ENCODE results near the gene LCN15.
A peak's percentile ranks its signal among the peaks of the same experiment; 100 is the strongest.

LCN15 gene

GRCh38 chr9:136793086-136793946 is 29.0 kb upstream of the LCN15 start:
- Histone ChIP-seq H3K4ac (ENCODE audit: low read length) (peak overlapping the region; percentile 41), H2BK120ac (ENCODE audit: low read depth, low read length) (peak overlapping the region; percentile 72), H2BK15ac (ENCODE audit: low read length) (no peak overlapping the region), H3K9ac (ENCODE audit: low read depth, low read length, poor library complexity) (no peak overlapping the region), H3K18ac (ENCODE audit: low read length) (no peak overlapping the region), H3K4me2 (ENCODE audit: insufficient read depth, low read length, poor library complexity, severe bottlenecking) (no peak overlapping the region), H3K4me1 (ENCODE audit: control insufficient read depth in 2 of 2, insufficient read depth in 1 of 2, low read depth in 1 of 2, low read length in 2 of 2) (peaks cover 22 to 31% of the 10 kb centered on the region in 2 donors), H2AFZ (ENCODE audit: low read length) (no peak overlapping the region), H3K14ac (ENCODE audit: low read length) (no peak overlapping the region), H3K4me3 (ENCODE audit: low read length in 2 of 2) (no peak overlapping the region), H3K27ac (replicated peaks; ENCODE audit: low read length) (no peak overlapping the region), H2AK5ac (ENCODE audit: low read depth, low read length) (peak overlapping the region; percentile 52), H4K91ac (ENCODE audit: low read depth, low read length, poor library complexity) (no peak overlapping the region), H4K8ac (ENCODE audit: low read depth, low read length) (no peak overlapping the region), H2BK5ac (ENCODE audit: low read length) (peak overlapping the region; percentile 24), H3K36me3 (replicated peaks in 1 of 2; ENCODE audit: control insufficient read depth in 2 of 2, insufficient read depth in 2 of 2, low read length in 2 of 2) (peaks cover 4 to 14% of the 10 kb centered on the region in 2 donors), H2BK12ac (ENCODE audit: low read length) (no peak overlapping the region), H3K9me3 (replicated peaks in 1 of 2; ENCODE audit: control insufficient read depth in 2 of 2, insufficient read depth in 1 of 2, low read depth in 1 of 2, low read length in 2 of 2) (no peaks in the 10 kb centered on the region), H3K27me3 (ENCODE audit: control insufficient read depth in 3 of 3, insufficient read depth in 3 of 3, low read depth in 1 of 3, low read length in 3 of 3) (no peaks in the 10 kb centered on the region), H3K23ac (ENCODE audit: low read depth, low read length, poor library complexity) (peak overlapping the region; percentile 89), H3K79me1 (ENCODE audit: low read depth, low read length) (no peaks in the 10 kb centered on the region)
- DNase-seq (ENCODE audit: low spot score), result no peak
- WGBS, 2 donors (ENCODE audit: extremely low coverage in 2 of 2, insufficient read length in 2 of 2, insufficient replicate concordance in 1 of 2), result no CpG with 5 or more reads among the region's 17 CpGs

- Histone ChIP-seq H3K27ac (replicated peaks; ENCODE audit: low read length) (no peak overlapping the region), H3K4me1 (ENCODE audit: control insufficient read depth in 2 of 2, insufficient read depth in 1 of 2, low read depth in 1 of 2, low read length in 2 of 2) (peaks cover 22 to 34% of the 10 kb centered on the region in 2 donors), H4K91ac (ENCODE audit: low read depth, low read length, poor library complexity) (no peak overlapping the region), H3K79me1 (ENCODE audit: low read depth, low read length) (no peaks in the 10 kb centered on the region), H3K23ac (ENCODE audit: low read depth, low read length, poor library complexity) (peak overlapping the region; percentile 85), H3K14ac (ENCODE audit: low read length) (no peak overlapping the region), H3K36me3 (replicated peaks in 1 of 2; ENCODE audit: control insufficient read depth in 2 of 2, insufficient read depth in 2 of 2, low read length in 2 of 2) (peaks cover 4 to 14% of the 10 kb centered on the region in 2 donors), H4K8ac (ENCODE audit: low read depth, low read length) (no peak overlapping the region), H3K9ac (ENCODE audit: low read depth, low read length, poor library complexity) (no peak overlapping the region), H2BK5ac (ENCODE audit: low read length) (peak overlapping the region; percentile 95), H3K4me3 (ENCODE audit: low read length in 2 of 2) (peak overlapping the region in 1 of 2 donors; percentile 90), H3K9me3 (replicated peaks in 1 of 2; ENCODE audit: control insufficient read depth in 2 of 2, insufficient read depth in 1 of 2, low read depth in 1 of 2, low read length in 2 of 2) (no peaks in the 10 kb centered on the region), H2BK120ac (ENCODE audit: low read depth, low read length) (peak overlapping the region; percentile 72), H3K4ac (ENCODE audit: low read length) (peak overlapping the region; percentile 66), H2AK5ac (ENCODE audit: low read depth, low read length) (peak overlapping the region; percentile 89), H3K18ac (ENCODE audit: low read length) (no peak overlapping the region), H3K4me2 (ENCODE audit: insufficient read depth, low read length, poor library complexity, severe bottlenecking) (peak overlapping the region; percentile 96), H2AFZ (ENCODE audit: low read length) (no peak overlapping the region), H3K27me3 (ENCODE audit: control insufficient read depth in 3 of 3, insufficient read depth in 3 of 3, low read depth in 1 of 3, low read length in 3 of 3) (no peaks in the 10 kb centered on the region), H2BK15ac (ENCODE audit: low read length) (peak overlapping the region; percentile 64), H2BK12ac (ENCODE audit: low read length) (no peak overlapping the region)
- no peak for DNase-seq (ENCODE audit: low spot score)
- WGBS, 2 donors (ENCODE audit: extremely low coverage in 2 of 2, insufficient read length in 2 of 2, insufficient replicate concordance in 1 of 2), result no CpG with 5 or more reads among the region's 15 CpGs
Observed at GRCh38 chr9:136792321-136793085, 28.2 kb upstream of the LCN15 start.

GRCh38 chr9:136791516-136792276 is 27.4 kb upstream of the LCN15 start:
- Histone ChIP-seq H4K8ac (ENCODE audit: low read depth, low read length) (no peak overlapping the region), H3K18ac (ENCODE audit: low read length) (peak overlapping the region; percentile 92), H3K23ac (ENCODE audit: low read depth, low read length, poor library complexity) (peak overlapping the region; percentile 87), H4K91ac (ENCODE audit: low read depth, low read length, poor library complexity) (no peak overlapping the region), H3K36me3 (replicated peaks in 1 of 2; ENCODE audit: control insufficient read depth in 2 of 2, insufficient read depth in 2 of 2, low read length in 2 of 2) (peaks cover 4 to 14% of the 10 kb centered on the region in 2 donors), H2BK120ac (ENCODE audit: low read depth, low read length) (no peak overlapping the region), H3K9ac (ENCODE audit: low read depth, low read length, poor library complexity) (peak overlapping the region; percentile 96), H3K4me2 (ENCODE audit: insufficient read depth, low read length, poor library complexity, severe bottlenecking) (peak overlapping the region; percentile 96), H3K4me3 (ENCODE audit: low read length in 2 of 2) (peak overlapping the region; percentile 88 to 90), H2BK12ac (ENCODE audit: low read length) (no peak overlapping the region), H3K4me1 (ENCODE audit: control insufficient read depth in 2 of 2, insufficient read depth in 1 of 2, low read depth in 1 of 2, low read length in 2 of 2) (peaks cover 18 to 28% of the 10 kb centered on the region in 2 donors), H3K27me3 (ENCODE audit: control insufficient read depth in 3 of 3, insufficient read depth in 3 of 3, low read depth in 1 of 3, low read length in 3 of 3) (no peaks in the 10 kb centered on the region), H2BK5ac (ENCODE audit: low read length) (peak overlapping the region; percentile 95), H3K4ac (ENCODE audit: low read length) (peak overlapping the region; percentile 8), H3K9me3 (replicated peaks in 1 of 2; ENCODE audit: control insufficient read depth in 2 of 2, insufficient read depth in 1 of 2, low read depth in 1 of 2, low read length in 2 of 2) (no peaks in the 10 kb centered on the region), H3K14ac (ENCODE audit: low read length) (peak overlapping the region; percentile 12), H2BK15ac (ENCODE audit: low read length) (peak overlapping the region; percentile 64), H2AK5ac (ENCODE audit: low read depth, low read length) (peak overlapping the region; percentile 89), H3K27ac (replicated peaks; ENCODE audit: low read length) (peak overlapping the region; percentile 16), H2AFZ (ENCODE audit: low read length) (peak overlapping the region; percentile 92), H3K79me1 (ENCODE audit: low read depth, low read length) (no peaks in the 10 kb centered on the region)
- peak; percentile 33 for DNase-seq (ENCODE audit: low spot score)
- WGBS, 2 donors (ENCODE audit: extremely low coverage in 2 of 2, insufficient read length in 2 of 2, insufficient replicate concordance in 1 of 2), result no CpG with 5 or more reads among the region's 29 CpGs

Measured in neuronal stem cell (in vitro differentiated cells).